GM19193 (cell line): Measurements from ENCODE around the gene GNA12.

Experiments
- POLR2A ChIP-seq: IDR thresholded peaks from 4 replicates; pipeline ENCODE4 v1.6.1; 2011; ENCODE audit not compliant: insufficient read depth, insufficient read length; ENCODE audit errors: extremely low read depth

GNA12 gene

DNA sequence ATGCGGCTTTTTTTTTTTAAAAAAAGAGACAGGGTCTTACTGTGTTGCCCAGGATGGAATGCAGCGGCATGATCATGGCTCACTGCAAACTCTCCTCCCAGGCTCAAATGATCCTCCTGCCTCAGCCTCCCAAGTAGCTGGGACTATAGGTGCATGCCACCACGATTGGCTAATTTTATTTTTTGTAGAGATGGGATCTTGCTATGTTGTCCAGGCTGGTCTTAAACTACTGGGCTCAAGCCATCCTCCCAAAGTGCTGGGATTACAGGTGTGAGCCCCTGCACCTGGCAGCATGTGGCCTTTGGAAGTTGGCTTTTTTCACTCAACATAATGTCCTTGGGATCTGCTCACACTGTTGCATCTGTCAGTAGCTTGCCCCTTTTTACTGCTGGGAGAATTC is 91.0 kb downstream of the GNA12 start:
- no peak for TF ChIP-seq POLR2A

DNA sequence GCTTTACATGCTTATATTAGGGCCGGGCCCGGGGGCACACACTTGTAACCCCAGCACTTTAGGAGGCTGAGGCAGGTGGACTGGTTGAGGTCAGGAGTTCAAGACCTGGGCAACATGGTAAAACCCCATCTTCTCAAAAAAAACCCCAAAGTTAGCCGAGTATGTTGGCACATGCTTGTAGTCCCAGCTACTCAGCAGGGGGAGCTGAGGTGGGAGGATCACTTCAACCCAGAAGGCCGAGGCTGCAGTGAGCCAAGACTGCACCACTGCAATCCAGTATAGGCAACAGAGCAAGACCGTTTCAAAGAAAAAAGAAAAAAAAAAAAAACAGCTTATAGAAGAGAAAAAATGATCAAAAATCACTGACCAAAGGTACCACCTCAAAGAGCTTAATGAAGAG is 93.0 kb downstream of the GNA12 start:
- TF ChIP-seq POLR2A = no peak

DNA sequence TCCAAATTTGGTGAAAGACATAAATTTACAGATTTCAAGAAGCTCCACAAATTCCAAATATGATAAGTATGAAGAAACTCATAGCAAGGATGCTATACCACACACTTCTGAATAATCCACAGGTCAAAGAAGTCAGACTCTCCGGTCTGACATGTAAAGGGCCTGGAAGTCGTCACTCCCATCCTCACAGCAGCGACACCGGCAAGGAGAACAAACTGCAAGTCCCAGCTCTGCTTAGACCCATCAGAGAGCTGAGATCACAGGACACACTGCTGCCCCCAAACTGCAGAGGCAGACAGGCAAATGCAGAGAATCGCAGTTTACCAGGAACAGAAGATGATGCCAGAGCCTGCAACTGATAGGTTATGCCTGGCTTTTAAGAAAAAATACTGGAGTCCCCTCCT is 94.1 kb downstream of the GNA12 start:
- no peak for TF ChIP-seq POLR2A

DNA sequence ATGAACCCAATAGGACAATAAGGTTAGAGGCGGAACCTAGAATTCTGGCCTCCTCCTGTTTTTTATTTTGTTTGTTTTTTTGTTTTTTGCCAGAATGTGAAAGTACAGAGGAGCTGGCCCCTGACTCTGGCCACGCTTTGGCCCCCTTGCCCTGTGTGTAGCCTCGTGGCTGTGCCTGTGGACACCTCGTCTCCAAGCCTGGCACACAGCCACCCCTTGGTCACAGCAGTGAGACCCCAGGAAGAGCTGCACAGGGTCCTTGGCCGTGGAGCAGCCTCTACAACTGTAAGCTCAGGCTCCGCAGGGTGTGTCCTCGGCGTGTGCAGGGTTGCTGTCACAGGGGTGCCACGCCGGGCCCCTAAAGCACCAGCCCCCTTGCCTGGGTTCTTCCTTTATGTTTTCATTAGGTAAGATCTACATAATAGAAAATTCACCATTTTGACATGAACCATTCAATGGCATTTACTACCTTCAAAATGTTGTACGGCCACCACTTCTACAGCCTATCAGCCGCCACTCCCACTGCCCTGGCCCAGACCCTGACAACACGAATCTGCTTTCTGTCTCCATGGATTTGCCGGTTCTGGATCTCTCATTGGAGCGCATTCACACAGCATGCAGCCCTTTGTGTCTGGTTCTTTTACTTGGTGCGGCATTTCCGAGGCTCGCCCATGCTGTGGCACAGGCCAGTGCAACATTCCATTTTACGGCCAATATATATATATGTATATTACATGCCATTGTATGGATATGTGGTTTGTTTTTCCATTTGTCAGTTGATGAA is 105.2 kb downstream of the GNA12 start:
- TF ChIP-seq POLR2A = no peak

DNA sequence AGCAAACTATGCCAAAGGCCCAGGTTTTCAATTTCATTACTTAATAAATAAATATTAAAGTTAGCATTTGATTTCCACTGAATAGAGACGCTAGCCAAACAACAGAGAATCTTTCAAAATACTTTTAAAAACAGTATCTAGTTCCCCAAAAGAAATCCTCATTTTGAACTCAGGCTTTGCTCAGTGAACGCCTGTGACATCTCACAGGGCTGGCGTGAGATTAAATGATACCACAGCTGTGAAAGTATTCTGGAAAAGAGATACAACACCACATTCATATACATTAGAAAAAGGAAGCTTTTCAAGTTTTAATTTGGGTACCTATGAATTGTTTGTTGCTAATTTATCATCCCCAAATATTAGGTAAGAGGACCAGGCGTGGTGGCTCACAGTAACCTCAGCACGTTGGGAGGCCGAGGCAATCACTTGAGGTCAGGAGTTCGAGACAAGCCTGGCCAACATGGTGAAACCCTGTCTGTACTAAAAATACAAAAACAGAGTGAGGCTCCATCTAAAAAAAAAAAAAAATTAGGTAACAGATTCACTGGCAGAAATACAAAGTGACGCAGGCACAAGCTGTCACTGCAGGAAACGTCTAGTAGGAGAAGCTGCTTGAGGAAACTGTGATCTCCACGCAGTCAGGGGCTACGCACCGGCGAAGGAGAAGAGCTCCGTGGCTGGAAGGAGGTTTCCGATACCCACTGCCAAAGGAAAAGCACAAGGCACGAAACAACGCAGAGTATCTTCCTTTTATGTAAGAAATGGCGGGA is 106.2 kb downstream of the GNA12 start:
- no peak for TF ChIP-seq POLR2A

DNA sequence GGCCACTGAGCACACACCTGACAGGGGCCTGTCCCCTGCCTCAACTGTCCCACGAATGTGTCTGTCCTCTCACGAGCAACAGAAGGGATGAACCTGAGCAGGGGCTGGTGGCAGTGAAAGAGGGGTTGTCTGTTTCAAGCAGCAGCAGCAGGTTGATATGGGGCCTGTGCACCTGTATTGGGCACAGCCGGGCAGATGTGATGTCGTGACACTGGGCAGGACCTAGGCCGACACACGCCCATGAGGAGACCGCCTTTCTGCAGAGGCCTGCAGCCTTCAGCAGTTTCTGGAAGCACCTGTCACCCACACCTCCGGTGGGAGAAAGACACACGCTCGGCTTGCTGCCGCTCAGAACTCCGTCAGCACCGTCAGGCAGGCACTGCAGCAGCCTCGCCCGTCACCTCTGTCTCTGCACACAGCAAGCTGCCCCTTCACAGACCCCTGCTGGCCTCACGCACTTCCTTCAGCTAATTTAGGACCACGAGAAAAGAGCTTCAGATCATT is 107.6 kb downstream of the GNA12 start:
- TF ChIP-seq POLR2A = no peak

DNA sequence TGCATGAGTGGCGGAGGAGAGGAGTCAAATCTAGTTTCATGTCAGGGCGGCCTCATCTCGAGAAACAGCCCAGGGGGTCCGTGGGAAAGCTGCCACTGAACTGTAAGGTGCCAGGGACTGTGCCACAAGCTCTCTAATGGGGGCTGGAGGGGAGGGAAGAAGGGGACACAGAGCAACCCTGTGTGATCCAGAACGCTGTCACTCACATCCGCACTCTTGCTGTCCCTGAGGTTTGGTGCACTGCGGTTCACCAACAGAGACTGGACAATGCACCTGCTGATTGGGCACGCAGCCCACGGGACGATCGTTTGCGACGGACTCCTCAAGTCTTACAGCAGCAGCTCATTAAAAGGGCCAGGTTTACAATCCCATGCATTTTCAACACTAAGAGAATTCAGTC is 108.4 kb downstream of the GNA12 start:
- no peak for TF ChIP-seq POLR2A

DNA sequence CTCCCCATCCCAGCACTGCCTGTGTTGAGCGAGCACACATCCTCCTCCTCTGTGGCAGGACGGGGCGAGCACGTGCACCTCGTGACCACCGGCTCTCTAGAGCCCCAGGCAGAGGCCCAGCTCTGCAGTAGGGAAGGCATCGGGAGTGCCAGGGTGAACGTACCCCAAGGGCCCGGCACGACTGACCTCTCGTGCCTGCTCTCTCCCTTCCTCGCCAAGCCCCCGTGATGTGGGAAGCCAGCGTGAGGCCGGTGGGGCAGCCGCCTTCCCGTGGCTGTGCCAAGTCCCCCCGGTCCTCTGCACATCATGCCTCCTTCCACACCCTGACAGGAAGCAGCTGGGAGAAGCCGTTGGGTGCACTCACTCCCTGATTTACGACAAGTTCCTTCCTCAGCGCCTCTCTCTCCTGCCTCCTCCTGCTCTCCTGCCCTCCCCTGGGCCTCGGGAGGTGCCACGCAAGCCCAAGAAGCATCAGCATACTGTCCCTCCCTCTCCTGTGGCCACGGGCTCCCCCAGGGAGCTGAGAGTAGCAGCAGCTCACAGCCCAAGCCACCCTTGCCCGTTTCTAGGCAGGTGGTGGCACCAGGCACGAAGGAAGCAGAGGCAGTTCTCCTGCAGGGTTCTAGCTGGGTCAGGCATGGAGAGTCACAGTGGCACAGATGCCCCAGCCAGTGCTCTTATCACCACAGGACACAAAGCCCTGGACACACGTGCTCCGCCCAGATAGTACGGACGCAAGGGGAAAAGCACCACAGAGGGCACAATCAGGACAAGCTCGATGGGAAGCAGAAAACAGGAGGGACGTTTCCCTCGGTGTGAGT is 109.1 kb downstream of the GNA12 start:
- TF ChIP-seq POLR2A = no peak

DNA sequence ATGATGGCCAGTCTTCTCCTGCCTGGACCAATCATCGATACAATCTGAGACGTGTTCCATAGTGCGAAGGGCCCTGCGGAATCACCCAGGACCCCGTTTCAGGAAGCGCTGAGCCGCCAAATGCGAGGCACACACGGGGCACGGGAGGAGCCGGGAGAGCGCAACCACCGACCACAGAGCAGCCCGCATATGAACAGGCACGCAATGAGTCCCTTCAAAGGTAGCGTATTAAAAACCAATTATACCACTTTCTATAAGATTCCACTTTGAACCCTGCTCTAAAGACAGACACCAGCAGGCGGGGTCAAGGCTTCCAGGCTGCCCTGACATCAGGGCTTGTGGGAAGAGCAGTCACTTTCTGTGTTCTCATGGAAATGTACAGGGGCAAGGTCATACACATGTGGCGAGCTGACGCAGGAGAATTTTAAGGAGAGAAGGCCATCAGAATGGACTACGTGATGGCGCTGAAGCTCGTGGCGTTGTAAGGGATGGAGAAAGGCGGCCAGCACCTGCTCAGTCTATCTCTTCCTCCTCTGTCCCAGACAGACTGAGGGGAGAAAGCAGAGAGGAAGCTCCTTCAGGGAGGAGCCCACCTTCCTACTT is 109.9 kb downstream of the GNA12 start:
- TF ChIP-seq POLR2A = no peak

DNA sequence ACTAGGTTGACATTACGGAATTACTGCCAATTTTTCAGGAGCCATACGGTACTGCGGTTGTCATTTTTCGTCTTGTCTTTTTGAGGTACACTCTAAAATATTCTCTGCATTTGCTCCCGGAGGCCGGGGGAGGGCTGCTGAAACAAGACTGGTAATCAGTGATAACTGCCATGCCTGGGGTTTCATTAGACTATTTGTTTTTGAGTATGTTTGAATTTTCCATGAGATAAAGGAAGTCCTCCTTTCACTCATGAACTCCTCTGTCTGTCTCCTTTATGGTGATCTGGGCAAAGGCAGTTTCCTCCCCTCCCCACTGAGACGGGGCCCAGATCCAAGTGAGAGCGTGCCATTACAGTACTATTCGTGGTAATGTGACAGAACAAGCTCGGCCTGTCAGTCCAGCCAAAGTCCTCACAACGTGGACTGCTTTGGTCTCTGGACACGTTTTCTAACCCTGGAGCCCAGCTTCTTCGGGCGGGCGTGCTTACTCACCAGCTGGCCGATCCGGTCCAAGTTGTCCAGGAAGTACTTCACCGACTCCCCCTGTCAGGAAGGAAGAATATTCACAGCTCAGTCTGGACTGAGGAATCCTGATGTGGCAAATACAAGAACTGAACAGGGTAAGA is 111.0 kb downstream of the GNA12 start:
- no peak for TF ChIP-seq POLR2A

DNA sequence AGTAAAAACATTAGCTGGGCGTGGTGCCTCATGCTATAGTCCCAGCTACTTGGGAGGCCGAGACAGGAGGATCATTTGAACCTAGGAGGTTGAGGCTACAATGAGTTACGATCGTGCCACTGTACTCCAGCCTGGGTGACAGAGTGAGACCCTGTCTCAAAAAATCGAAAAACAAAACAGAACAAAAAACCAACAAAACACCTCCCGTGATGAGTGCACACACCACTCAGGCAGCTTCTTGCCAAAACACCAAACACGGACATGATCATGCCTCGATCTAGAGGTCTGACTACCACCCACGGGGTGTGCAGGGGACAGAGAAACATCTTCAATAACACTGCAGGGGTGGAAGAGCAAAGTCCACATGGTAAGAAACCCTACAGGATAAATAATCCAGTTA is 111.7 kb downstream of the GNA12 start:
- TF ChIP-seq POLR2A = no peak

DNA sequence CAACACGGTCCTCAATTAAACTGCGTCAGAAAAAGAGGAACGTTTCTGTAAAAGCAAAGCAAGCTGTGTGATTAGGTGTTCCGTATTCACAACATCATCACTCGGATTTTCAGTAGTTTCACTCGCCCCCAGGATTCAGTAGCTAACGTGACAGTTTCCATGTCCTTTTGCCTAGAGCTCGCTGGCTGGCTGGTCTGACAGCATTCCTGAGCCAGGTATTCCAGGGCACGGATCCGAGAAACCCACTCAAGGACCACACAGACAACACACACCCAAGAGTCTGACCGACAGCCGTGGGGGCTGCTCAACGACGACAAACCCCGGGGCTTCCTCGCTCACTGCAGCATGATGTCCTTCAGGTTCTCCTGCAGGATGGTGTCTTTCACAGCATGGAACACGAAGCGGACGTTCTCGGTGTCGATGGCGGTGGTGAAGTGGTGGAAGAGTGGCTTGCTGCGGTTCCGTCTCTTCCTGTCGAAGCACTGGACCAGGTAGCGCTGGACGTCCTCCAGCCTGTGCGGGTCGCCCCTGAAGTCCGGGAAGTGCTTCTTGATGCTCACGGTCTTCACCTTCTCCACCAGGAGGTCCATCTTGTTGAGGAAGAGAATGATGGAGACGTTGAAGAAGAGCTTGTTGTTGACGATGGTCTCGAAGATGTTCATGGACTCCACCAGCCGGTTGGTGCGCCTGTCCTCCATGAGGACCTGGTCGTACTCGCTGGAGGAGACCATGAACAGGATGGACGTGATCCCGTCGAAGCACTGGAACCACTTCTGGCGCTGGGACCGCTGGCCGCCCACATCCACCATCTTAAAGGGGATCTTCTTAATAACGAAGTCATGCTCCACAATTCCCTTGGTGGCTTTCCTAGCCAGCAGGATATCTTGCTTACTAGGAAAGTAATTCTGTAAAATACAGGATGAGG is 113.0 kb downstream of the GNA12 start:
- TF ChIP-seq POLR2A = no peak
